Stimulated activated CD4-positive, alpha-beta T cell treated with anti-CD3 and anti-CD28 coated beads, Interleukin-1b, Interleukin-23, amount 100 ng/mL, for 48 hours (primary cell): ENCODE data around the gene PKMYT1.

Experiments
- DNase-seq: peaks from one replicate; pipeline ENCODE4 v3.0.0-alpha.2; 2020

PKMYT1 gene

DNA sequence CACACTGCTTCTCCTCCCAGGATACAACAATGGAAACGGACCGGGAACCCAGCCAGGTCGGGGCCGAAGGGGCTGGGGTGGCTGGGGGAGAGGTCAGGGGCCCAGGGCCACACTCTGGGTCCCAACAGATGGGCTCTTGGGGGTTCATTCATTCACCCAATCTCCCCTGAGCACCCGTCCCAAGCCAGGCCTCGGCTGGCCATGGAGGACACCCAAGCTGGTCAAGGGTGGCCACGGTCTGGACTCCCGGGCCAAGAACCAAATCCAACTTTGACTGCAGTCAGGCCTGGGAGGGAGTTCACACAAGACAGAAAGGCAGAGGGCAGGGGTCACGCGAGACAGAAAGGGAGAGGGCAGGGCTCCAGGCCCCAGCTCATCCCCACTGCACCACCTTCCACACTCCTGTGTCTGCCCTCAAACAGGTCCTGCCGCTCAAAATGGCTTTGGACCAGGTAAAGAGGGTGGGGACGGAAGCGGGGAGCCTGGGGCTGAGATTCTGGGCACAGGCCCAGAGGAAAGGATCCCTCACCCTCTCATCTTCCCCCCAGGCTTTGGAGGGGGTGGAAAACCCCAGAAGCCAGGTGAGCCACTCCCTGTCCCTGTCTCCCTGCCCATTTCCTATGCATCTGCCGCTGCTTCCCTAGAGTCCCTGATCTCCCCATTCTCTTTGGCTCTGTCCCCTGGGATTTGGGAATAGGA, 12.3 kb upstream of the PKMYT1 start:
- no peak for DNase-seq

DNA sequence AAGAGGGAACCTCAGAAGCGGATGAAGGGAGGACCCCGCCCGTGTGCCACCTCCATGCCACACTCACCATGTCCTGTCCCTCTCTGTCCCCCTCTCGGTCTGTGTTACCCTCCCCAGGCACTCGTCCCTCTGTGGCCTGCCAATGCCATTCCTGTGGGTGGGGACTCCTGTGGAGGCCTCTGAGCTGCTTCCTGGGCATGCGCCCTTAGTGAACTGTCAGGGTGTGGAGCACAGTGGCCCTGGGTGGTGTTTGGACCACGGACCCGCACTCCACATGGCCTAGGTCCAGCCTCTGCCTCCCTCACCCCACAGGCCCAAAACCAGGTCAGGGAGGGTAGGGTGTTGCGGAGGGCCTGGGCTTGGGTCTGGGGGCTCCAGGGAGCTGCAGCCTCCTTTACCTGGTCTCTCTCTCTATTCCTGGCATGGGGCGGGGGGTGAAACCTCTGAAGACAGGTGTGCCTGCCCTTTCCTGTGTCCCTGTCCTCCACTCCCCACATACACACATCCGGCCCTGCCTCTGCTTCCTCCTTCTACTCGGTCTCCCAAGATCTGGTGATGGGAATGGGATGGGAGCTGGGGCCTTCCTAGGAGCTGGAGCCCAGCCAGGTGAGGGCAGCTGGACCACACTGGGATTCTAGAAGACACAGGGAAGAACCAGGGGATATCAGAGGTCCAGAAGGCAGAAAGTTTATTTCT, 11.5 kb upstream of the PKMYT1 start:
- DNase-seq: no peak

DNA sequence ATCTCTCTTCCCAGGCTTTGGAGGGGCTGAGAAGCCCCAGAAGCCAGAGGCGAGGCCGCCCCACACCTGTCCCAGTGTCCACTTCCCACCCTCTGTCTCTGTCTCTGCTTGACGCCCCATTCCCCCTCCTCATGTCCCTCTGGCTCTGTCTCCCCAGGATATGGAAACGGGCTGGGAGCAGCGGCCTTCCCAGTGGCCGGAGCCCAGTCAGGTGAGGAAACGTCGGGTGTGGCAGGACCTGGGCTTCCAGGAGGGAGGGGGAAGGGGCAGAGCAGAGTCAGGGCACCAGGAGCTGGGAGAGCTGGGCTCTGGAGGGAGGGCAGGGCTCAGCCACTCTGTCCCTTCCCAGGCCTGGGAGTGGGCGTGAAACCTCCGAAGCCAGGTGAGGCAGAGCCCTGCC, 10.6 kb upstream of the PKMYT1 start:
- DNase-seq: no peak

DNA sequence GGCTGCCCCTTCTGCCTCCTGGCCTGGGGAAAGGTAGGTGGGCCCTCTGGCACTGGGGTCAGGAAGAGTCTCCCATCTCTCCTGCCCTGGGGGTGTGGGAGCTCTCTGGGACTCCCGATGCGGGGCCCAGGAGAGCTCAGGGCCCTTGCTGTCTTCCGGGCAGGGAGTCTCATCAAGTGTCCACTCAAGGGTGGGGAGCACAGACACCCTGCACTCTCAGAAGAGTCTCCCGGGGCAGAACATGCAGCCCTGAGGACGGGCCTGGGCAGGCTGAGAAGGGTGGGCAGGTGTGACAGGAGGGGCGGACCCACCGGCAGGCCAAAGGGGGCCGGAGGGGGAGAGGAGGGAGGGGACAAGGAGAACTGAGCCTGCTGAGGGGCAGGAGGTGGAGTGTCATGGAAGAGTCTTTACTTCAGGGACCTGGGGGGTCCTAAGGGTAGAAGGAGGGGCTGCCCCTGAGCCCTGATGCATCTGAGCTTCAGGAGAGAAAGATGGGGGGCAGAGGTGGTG, 8.4 kb upstream of the PKMYT1 start:
- DNase-seq: no peak

DNA sequence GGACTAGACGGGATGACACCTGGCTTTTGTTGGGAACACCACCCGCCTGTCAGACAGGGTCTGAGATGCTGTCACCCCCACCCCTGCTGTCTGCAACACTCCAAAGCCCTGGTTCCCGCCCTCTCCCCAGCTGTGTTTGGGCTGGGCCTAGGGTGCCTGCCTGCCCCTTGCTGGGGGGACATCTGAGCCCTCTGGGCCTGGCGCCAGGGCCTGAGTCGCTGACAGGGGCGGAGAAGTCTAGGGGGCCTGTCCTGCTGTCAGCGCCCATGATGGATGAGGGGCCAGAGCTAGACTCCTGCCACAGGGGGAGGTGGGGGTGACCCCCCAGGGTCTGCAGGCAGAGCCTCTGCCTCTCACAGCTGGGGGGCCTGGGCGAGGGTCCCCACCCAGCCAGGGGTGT, 7.6 kb upstream of the PKMYT1 start:
- no peak for DNase-seq

DNA sequence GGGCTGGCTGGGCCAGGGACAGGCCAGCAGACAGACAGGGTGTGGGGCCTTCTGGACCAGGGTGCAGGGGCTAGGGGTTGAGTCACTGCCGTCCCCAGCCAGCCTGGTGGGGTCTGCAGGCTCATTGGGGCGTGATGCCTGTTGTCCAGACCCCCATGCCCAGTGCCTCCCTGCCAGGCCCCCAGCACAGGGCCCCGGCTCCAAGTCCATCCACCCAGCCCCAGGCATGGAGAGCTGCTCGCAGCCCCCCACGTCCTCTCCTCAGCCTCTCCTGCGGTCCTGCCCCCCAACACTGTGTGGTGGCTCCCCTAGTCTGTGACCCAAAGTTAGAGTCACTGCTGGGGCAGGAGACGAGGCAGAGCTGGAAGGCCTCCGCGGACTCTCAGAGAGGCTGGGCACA, 7.0 kb upstream of the PKMYT1 start:
- no peak for DNase-seq

DNA sequence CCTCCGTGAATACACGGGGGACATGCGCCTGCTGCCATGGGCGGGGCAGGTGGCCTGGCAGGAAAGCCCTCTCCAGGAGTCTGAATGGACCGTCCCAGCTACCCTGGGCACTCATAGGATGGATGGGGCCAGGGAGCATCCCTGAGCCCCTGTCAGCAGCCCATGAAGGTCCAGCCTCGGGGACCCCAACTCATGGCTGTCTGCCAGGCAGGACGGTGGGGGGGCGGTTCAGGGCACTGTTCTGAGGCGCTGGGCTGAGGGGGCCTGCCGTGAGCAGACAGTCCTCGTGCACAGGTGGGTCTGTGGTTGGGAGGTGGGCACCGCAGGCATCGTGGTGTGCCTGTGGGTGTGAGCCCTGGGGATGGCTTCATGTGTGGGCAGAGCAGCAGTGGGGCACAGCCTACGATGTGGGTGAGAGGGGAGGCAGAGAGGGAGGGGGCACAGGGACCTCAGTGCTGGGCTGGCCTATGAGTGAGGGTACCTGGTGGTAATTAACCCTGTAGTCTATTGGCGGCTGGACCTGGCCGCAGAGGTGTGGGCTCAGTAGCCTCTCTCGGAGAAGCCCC, 6.5 kb upstream of the PKMYT1 start:
- no peak for DNase-seq

DNA sequence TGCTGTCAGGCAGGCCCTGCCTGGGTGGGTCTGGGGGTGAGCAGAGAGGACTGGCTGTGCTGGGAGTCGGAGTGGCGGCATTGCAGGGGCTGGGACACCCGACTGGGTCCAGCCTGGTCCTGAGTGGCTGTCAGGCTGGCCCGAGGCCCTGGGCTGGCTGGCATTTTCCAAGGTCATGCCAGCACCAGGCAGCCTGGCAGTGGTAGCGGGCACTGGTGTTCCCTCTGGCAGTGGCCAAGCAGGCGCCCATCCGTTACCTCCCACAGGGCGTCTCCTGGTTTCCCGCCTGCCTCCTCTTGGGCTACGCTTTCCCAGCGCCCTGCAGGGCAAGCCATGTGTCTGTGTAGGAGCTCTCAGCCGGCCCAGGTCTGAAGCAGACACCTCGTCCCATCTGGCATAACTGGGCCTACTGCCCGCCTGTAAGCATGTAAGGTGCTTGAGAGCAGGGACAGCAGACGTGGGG, 5.7 kb upstream of the PKMYT1 start:
- no peak for DNase-seq

DNA sequence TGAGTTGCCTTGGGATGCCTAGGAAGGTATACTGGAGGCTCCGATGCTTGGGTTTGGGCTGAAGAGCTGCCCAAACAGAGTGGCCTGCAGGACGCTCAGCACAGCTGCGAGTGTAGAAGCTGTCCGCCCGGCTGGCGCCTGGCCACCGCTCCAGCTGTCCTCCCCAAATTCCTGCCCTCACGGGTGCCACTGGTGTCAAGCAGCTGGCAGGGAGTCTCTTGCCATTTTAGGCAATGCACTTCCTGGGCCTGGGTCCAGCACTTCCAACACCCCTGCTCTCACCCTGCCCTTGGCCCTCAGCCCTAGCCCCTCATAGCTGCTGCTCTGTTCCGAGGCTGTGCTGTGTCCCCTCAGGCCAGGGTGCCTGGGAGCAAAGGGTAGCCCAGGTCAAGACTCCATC, 5.2 kb upstream of the PKMYT1 start:
- DNase-seq: no peak

DNA sequence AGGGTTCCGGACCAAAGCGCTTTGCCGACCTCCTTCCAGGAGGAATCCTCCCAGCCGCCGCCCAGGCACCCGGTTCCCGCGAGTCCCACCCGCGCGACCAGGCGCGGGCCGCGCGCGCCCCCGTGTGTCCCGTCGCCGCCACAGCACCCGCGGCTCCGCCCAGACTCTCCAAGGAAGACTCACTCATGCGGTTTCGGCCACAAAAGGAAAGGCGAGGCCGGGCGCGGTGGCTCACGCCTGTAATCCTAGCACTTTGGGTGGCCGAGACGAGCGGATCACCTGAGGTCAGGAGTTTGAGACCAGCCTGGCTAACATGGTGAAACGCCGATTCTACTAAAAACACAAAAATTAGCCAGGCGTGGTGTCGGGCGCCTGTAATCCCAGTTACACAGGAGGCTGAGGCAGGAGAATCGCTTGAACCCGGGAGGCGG, 3.5 kb upstream of the PKMYT1 start:
- peak; percentile 82 for DNase-seq

DNA sequence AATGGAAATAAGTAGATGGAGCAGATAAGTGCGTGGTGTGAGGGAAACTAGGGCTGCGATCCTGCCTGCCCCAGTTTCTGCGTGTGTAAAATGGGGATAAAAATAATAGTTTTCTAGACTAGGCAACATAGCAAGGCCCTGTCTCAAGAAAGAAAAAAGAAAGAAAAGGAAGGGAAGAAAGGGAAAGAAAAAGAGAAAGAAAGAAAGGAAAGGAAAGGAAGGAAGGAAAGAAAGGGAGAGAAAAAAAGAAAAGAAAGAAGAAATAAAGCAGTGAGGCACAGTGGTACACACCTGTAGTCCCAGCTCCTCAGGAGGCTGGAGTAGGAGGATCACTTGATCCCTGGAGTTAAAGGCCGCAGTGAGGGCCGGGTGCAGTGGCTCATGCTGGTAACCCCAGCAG, 2.2 kb upstream of the PKMYT1 start:
- DNase-seq: no peak

DNA sequence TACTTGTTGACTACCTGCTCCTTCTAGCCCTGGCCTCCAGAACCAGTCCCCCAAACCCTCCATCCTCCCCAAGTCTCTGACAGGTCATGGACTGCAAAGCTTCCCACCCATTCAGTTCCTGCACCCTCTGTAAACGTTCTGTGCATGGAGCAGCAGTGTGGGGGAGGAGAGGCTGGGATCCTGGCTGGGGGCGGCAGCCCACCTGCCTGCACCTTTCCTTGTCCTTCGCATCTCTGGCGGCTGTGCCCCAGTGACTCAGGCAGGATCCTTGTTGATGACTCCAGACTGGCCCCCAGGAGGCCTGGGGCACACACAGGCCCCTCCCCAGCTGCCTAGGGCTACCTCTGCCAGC, 1.6 kb upstream of the PKMYT1 start:
- DNase-seq: no peak

DNA sequence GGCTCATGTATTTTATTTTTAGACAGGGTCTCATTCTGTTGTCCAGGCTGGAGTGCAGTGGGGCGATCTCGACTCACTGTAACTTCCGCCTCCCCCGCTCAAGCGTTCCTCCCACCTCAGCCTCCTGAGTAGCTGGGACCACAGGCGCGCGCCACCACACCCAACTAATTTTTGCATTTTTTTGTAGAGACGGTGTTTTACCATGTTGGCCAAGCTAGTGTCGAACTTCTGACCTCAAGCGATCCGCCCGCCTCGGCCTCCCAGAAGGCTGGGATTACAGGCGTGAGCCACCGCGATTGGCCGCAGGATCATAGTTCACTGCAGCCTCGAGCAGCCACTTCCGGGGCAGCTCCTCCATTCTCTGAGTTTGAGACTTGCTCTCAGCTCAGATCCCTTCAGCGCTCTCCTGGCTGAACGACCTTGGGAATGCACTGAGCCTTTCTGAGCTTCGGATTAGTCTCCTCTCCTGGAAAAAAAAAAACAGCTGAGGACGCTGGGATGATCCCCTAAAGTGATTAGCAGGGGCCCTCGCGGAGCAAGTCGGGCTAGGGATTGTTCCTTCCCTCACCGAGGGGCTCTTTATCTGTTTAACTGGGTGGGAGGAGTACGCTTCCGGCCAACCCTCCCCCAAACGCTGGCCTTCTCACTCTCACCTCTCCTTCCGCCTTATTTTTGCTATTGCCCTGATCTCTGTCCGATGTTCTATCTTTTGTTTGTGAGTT, 1.1 kb upstream of the PKMYT1 start:
- no peak for DNase-seq

DNA sequence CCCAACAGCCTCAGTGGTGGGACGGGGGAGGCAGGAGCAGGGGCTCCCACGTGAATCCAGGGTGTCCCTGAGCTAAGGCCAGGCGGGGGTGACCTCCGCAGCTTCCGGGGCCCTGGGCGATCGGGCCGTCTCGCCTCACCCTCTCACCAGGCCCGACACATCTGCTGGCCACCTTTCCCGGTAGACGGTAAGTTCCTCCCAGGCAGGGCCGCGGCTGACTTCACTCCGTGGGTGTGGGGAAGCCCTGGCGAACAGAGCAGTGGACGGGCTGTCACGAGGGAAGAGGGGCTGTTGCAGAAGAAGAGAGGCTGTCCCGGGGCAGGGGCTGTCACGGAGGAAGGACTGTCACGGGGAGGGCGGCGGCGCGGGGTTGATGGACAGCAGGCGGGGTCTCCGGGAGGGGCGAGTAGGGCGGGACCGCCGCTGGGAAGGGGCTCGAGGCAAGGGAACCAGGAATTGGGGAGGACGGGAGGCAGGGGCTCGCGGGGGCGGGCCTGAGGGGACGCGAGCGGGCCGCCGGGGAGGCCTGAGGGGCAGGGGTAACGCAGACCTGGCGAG, 498 bp downstream of the PKMYT1 start:
- peak; percentile 37 for DNase-seq

DNA sequence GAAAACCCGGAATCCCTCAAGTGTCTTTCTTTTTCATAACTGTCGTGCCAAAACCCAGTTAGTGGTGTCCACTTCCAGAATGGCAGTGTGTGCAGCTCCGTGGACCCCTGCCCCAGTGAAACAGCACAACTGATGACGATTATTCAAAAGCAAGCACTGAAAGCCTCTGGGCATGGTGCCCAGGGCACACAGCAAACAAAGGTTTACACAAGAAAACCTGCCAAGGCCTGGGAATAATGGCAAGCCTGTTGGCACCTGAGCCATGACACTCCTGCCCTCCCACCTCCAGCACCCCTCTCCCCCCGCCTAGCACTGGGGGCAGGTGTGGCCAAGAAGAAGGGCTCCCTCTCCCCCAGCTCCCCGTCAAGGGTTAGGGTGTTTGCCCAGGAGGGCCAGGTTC, 2.8 kb downstream of the PKMYT1 start:
- no peak for DNase-seq

DNA sequence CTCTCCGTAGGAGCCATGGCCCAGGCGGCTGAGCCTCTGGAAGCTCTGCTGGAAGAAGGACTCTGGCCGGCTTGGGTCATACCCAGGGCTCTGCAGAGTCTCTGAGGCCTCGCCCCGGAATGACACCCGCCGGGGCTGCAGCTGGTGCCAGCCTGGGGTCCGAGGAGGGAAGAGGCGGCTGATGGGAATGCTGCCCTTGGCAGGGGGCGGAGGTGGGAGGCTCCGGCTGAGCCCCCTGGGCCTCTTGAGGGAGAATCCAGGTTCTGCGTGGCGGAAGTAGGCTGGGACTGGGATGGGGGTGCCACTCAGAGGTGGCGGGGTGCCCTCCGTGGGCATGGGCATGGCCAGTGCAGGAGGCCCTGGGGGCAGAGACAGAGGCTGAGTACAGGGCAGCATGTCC, 3.6 kb downstream of the PKMYT1 start:
- DNase-seq: no peak

DNA sequence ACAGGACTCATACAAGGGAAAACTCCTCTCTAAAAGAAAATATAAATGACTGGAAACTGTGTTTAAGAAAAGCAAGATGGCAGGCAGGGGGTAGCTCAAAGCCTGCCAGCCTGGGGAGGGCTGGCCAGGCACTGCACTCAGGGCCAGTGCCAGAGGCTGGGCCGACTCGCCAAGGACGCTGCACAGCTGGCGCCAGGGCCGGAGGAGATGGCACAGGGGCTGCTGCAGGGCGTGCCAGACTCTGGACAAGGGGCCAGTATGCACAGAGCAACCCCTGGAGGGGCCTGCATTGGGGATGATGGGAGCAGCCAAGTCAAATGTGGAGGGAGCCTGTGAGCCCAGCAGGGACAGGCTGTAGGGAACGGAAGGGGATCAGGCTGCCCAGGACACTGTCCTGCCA, 4.0 kb downstream of the PKMYT1 start:
- no peak for DNase-seq

DNA sequence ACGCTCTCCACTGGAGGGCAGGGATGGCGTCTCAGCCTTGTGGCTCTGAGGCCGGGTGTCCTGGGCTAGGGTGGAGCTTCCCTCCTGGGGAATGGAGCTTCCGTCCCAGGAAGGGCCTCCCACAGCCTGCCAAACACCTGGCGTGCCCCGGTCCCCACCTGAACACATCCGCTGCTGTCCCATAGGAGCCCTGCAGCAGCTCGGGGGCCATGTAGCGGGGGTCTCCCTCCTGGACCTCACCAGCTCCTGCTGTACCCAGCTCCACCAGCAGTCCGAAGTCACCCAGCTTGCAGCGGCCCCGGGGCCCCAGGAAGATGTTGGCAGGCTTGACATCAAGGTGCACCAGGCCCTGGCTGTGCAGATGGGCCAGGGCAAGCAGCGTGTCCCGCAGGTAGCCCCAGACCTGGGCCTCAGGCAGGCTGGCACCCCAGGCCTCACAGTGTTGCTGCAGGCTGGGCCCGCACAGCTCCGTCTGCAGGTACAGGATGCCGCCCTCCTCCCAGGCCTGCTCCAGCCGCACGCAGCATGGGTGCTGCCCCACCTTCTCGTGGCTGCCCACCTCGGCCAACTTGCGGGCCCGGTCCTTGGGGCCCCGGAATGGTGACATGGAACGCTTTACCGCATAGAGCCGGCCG, 5.0 kb downstream of the PKMYT1 start:
- no peak for DNase-seq

DNA sequence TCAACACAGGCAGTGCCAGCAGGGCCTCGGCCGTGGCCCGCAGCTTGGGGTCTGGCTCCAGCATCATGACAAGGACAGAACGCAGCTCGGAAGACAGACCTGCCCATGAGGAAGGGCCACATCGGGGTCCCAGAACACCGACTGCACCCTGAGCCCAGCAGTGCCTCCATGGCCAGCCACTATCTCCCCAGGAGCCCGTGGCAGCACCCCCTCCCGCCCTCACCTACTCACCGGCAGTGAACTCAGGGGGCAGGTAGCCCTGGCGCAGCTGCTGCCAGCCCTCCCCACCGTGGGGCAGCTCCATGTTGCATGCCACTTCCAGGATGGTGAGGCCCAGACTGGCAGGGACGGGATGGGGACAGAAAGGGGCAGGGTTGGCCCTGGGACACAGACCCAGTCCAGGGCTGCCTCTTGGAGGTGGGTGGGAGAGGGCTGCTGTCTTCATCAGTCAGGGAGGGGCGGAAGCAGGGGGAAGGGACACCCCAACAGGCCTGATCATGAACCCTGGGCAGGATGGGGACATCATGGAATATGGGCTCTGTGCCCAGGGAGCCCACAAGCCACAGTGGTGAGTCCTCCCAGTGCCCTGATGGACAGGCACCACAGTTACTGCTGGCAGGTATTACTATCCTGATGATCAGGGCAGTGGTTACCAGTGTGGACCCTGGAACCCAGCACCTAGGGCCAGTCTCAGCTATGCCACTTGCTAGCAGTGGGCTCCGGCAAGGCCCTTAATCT, 5.8 kb downstream of the PKMYT1 start:
- DNase-seq: no peak

DNA sequence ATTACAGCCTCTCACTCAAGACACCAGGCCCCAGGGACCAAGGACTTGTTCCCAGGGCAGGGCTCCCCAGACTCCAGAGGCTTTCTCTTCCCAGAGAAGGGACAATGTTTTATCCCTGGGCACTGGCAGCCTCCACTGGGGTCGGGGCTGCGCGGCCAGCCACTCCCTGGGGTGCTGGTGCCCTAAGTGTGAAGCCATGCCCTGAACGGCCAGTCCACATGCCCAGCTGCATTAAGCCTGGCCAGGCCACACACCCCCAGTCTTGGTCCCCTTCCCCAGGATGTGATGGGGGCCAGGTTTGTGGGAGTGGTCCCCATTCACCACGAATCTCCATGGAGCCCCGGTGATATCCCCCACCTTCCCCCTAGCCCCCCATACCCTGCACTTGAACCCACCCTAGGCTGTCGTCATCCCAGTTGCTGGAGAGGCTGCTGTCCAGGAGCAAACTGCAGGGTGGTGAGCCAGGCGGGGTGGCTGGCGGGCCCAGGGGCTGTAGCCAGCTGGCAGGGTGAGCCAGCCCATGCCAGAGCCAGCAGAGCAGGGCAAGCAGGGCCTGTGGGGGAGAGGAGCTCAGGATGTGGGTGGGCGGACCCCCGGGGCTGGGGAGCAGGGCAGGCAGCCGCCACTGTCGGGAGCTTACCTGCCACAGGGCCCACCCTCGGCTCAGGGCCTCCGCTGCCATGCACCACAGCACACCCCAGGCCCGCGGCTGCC, 6.5 kb downstream of the PKMYT1 start:
- no peak for DNase-seq

DNA sequence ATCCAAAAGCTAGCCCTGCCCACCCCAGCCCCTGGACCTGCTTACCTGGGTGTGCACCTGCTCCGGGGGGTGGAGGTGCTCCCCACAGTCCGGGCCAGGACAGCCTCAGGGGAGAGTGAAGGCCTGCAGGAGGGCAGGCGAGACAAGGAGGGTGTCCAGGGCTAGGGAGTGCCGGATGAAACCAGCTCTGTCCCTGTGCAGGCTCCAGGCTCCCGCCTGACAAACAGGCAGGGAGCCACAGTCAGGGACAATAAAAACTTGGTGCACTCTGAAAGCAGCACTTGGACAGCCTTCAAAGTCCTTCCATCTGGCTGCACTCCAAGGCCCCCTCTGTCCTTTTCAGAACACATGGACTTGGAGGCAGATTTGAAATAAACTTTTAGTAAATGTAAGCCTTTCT, 7.2 kb downstream of the PKMYT1 start:
- no peak for DNase-seq
